ENCODE results near the gene PCDHGB3. TPM values are rescaled to one million over a fixed set of nuclear protein-coding genes. Genes with fewer than 3 reads are reported as not detected.

The PCDHGB3 gene
- total and polyA plus RNA-seq, 5 donors from 2014 or later: 0.20 TPM; not detected in 4

DNA sequence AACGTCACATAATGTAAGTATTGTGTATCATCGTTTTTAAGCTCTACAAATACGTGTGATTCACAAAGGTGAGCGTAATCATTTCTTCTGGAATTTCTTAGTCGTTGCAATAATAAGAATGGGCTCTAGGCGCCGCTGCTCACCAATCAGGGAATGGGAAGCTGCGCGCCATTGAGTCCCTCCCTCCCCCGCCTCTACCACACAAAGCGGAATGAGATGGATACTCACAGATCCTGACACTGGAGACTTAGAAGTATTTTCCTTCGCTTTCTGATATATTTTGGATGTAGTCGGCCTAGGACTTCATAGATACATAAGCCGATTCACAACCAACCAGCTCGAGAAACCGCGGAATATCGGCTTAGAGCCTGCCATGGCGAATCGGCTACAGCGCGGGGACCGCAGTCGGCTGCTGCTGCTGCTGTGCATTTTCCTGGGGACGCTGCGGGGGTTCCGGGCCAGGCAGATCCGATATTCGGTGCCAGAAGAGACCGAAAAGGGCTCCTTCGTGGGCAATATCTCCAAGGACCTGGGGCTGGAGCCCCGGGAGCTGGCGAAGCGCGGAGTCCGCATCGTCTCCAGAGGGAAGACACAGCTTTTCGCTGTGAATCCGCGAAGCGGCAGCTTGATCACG is 50.9 kb downstream of the PCDHGB3 start, which contains the start of gene PCDHGA11:
PCDHGA11 (plus strand) TSS at position 197 of the 634 bp plus-strand sequence; CDS start at position 374, 177 bp downstream.
- DNase-seq (peak in 1 of 3 donors; percentile 55), ATAC-seq (ENCODE audit: low read depth in 2 of 2) (no peak)
- no peaks in the 10 kb centered on the region for H3K36me3 ChIP-seq (ENCODE audit: control insufficient read depth, insufficient read depth, low read length)
- Mint-ChIP-seq H3K27ac (peak within 1 kb of the TSS in 2 of 3 donors; percentile 26 to 58), H3K4me3 (peak within 1 kb of the TSS; percentile 54 to 80 (median 66)), H3K36me3 (peaks cover 13% of the 10 kb centered on the region), H3K27me3 (peaks cover 69% of the 10 kb centered on the region), H3K9me3 (peaks cover 0 to 48% (median 19%) of the 10 kb centered on the region in 7 donors), H3K4me1 (peaks cover 0 to 19% (median 6%) of the 10 kb centered on the region in 4 donors)
- peaks cover 24 to 60% of the 10 kb centered on the region in 2 experiments for H3K9me3 ChIP-seq (ENCODE audit: control insufficient read depth in 2 of 2, low read length in 2 of 2)
- peak within 1 kb of the TSS; percentile 34 for H3K4me3 ChIP-seq (ENCODE audit: low read depth, low read length)
- H3K4me1 ChIP-seq (ENCODE audit: control insufficient read depth, insufficient read depth, low read length, poor library complexity, severe bottlenecking): peaks cover 9% of the 10 kb centered on the region
- H3K27ac ChIP-seq (ENCODE audit: insufficient read depth, low read length, poor library complexity, severe bottlenecking): no peak within 1 kb of the TSS
- peaks cover 55% of the 10 kb centered on the region for H3K27me3 ChIP-seq (ENCODE audit: control insufficient read depth, insufficient read depth, low read length)

DNA sequence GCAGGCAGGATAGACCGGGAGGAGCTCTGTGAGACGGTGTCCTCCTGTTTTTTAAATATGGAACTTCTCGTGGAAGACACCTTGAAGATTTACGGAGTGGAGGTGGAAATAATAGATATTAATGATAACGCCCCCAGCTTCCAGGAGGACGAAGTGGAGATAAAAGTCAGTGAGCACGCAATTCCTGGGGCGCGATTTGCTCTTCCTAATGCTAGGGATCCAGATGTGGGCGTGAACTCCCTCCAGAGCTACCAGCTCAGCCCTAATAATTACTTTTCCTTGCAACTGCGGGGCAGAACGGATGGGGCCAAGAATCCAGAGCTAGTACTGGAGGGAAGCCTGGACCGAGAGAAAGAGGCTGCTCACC is 51.4 kb downstream of the PCDHGB3 start:
- DNase-seq: no peak
- Histone ChIP-seq H3K36me3 (ENCODE audit: control insufficient read depth, insufficient read depth, low read length) (no peaks in the 10 kb centered on the region), H3K27ac (ENCODE audit: insufficient read depth, low read length, poor library complexity, severe bottlenecking) (no peak overlapping the region), H3K4me1 (ENCODE audit: control insufficient read depth, insufficient read depth, low read length, poor library complexity, severe bottlenecking) (peaks cover 9% of the 10 kb centered on the region), H3K9me3 (ENCODE audit: control insufficient read depth in 2 of 2, low read length in 2 of 2) (peaks cover 24 to 56% of the 10 kb centered on the region in 2 experiments), H3K4me3 (ENCODE audit: low read depth, low read length) (no peak overlapping the region), H3K27me3 (ENCODE audit: control insufficient read depth, insufficient read depth, low read length) (peaks cover 53% of the 10 kb centered on the region)
- no peak for ATAC-seq (ENCODE audit: low read depth in 2 of 2)
- H3K27me3 Mint-ChIP-seq: peaks cover 68% of the 10 kb centered on the region
- H3K4me3 Mint-ChIP-seq: peak overlapping the region in 3 of 4 donors; percentile 34 to 80 (median 69)
- peak overlapping the region in 1 of 3 donors; percentile 58 for H3K27ac Mint-ChIP-seq
- peaks cover 0 to 48% (median 19%) of the 10 kb centered on the region in 7 donors for H3K9me3 Mint-ChIP-seq
- H3K36me3 Mint-ChIP-seq: peaks cover 13% of the 10 kb centered on the region
- peaks cover 0 to 19% (median 6%) of the 10 kb centered on the region in 4 donors for H3K4me1 Mint-ChIP-seq

Other genes with a start within 250 kb of the PCDHGB3 start
Only the 30 nearest of the 37 such genes appear.
- gene PCDHB9, start 183.1 kb upstream of the PCDHGB3 start, total RNA-seq: 0.07 TPM
- gene PCDHB9, start 183.1 kb upstream of the PCDHGB3 start, polyA plus RNA-seq: not detected
- gene PCDHB10, start 177.9 kb upstream of the PCDHGB3 start, total RNA-seq: not detected
- not detected for gene PCDHB10, start 177.9 kb upstream of the PCDHGB3 start, polyA plus RNA-seq
- gene PCDHB11, start 170.6 kb upstream of the PCDHGB3 start, total RNA-seq: not detected
- not detected for gene PCDHB11, start 170.6 kb upstream of the PCDHGB3 start, polyA plus RNA-seq
- not detected for gene PCDHB12, start 161.5 kb upstream of the PCDHGB3 start, total RNA-seq
- gene PCDHB12, start 161.5 kb upstream of the PCDHGB3 start, polyA plus RNA-seq: not detected
- not detected for gene PCDHB13, start 156.3 kb upstream of the PCDHGB3 start, total RNA-seq
- under 1 TPM in 1 of 4 donors, not detected in 3; 0.05 TPM for gene PCDHB13, start 156.3 kb upstream of the PCDHGB3 start, polyA plus RNA-seq
- gene PCDHB14, start 146.9 kb upstream of the PCDHGB3 start, total RNA-seq: not detected
- not detected for gene PCDHB14, start 146.9 kb upstream of the PCDHGB3 start, polyA plus RNA-seq
- not detected for gene PCDHB15, start 124.8 kb upstream of the PCDHGB3 start, total RNA-seq
- gene PCDHB15, start 124.8 kb upstream of the PCDHGB3 start, polyA plus RNA-seq: not detected
- 0.74 TPM for gene SLC25A2, start 66.2 kb upstream of the PCDHGB3 start, total RNA-seq
- under 1 TPM in 1 of 4 donors, not detected in 3; 0.12 TPM for gene SLC25A2, start 66.2 kb upstream of the PCDHGB3 start, polyA plus RNA-seq
- 76.6 TPM for gene TAF7, start 49.5 kb upstream of the PCDHGB3 start, total RNA-seq
- gene TAF7, start 49.5 kb upstream of the PCDHGB3 start, polyA plus RNA-seq: 100 to 1,000 TPM; 172 to 235 (median 200) TPM
- 0.10 TPM for gene PCDHGA1, start 39.7 kb upstream of the PCDHGB3 start, total RNA-seq
- under 1 TPM in 1 of 4 donors, not detected in 3; 0.06 TPM for gene PCDHGA1, start 39.7 kb upstream of the PCDHGB3 start, polyA plus RNA-seq
- not detected for gene PCDHGA2, start 31.5 kb upstream of the PCDHGB3 start, total RNA-seq
- not detected for gene PCDHGA2, start 31.5 kb upstream of the PCDHGB3 start, polyA plus RNA-seq
- not detected for gene PCDHGA3, start 26.4 kb upstream of the PCDHGB3 start, total RNA-seq
- not detected for gene PCDHGA3, start 26.4 kb upstream of the PCDHGB3 start, polyA plus RNA-seq
- gene PCDHGB1, start 20.1 kb upstream of the PCDHGB3 start, total RNA-seq: not detected
- not detected for gene PCDHGB1, start 20.1 kb upstream of the PCDHGB3 start, polyA plus RNA-seq
- not detected for gene PCDHGA4, start 15.2 kb upstream of the PCDHGB3 start, total RNA-seq
- gene PCDHGA4, start 15.2 kb upstream of the PCDHGB3 start, polyA plus RNA-seq: not detected
- gene PCDHGB2, start 10.2 kb upstream of the PCDHGB3 start, total RNA-seq: 0.20 TPM
- under 1 TPM in 1 of 4 donors, not detected in 3; 0.54 TPM for gene PCDHGB2, start 10.2 kb upstream of the PCDHGB3 start, polyA plus RNA-seq
- gene PCDHGA5, start 6.1 kb upstream of the PCDHGB3 start, total RNA-seq: not detected
- under 1 TPM in 1 of 4 donors, not detected in 3; 0.08 TPM for gene PCDHGA5, start 6.1 kb upstream of the PCDHGB3 start, polyA plus RNA-seq
- not detected for gene PCDHGA6, start 3.6 kb downstream of the PCDHGB3 start, total RNA-seq
- gene PCDHGA6, start 3.6 kb downstream of the PCDHGB3 start, polyA plus RNA-seq: not detected
- gene PCDHGA7, start 12.5 kb downstream of the PCDHGB3 start, total RNA-seq: not detected
- gene PCDHGA7, start 12.5 kb downstream of the PCDHGB3 start, polyA plus RNA-seq: under 1 TPM in 1 of 4 donors, not detected in 3; 0.09 TPM
- gene PCDHGB4, start 17.5 kb downstream of the PCDHGB3 start, total RNA-seq: not detected
- under 1 TPM in 1 of 4 donors, not detected in 3; 0.22 TPM for gene PCDHGB4, start 17.5 kb downstream of the PCDHGB3 start, polyA plus RNA-seq
- not detected for gene PCDHGA8, start 22.4 kb downstream of the PCDHGB3 start, total RNA-seq
- under 1 TPM in 1 of 4 donors, not detected in 3; 0.10 TPM for gene PCDHGA8, start 22.4 kb downstream of the PCDHGB3 start, polyA plus RNA-seq
- not detected for gene PCDHGB5, start 27.7 kb downstream of the PCDHGB3 start, total RNA-seq
- under 1 TPM in 2 of 4 donors, not detected in 2; 0.17 to 0.27 TPM for gene PCDHGB5, start 27.7 kb downstream of the PCDHGB3 start, polyA plus RNA-seq
- gene PCDHGA9, start 32.5 kb downstream of the PCDHGB3 start, total RNA-seq: not detected
- gene PCDHGA9, start 32.5 kb downstream of the PCDHGB3 start, polyA plus RNA-seq: not detected
- gene PCDHGB6, start 37.8 kb downstream of the PCDHGB3 start, total RNA-seq: not detected
- not detected for gene PCDHGB6, start 37.8 kb downstream of the PCDHGB3 start, polyA plus RNA-seq
- not detected for gene PCDHGA10, start 42.7 kb downstream of the PCDHGB3 start, total RNA-seq
- not detected for gene PCDHGA10, start 42.7 kb downstream of the PCDHGB3 start, polyA plus RNA-seq
- not detected for gene PCDHGB7, start 47.4 kb downstream of the PCDHGB3 start, total RNA-seq
- not detected for gene PCDHGB7, start 47.4 kb downstream of the PCDHGB3 start, polyA plus RNA-seq
- gene PCDHGA11, start 50.8 kb downstream of the PCDHGB3 start, total RNA-seq: not detected
- not detected for gene PCDHGA11, start 50.8 kb downstream of the PCDHGB3 start, polyA plus RNA-seq
- not detected for gene PCDHGA12, start 60.3 kb downstream of the PCDHGB3 start, total RNA-seq
- gene PCDHGA12, start 60.3 kb downstream of the PCDHGB3 start, polyA plus RNA-seq: not detected
- 0.35 TPM for gene PCDHGC3, start 105.7 kb downstream of the PCDHGB3 start, total RNA-seq
- under 1 TPM in 1 of 4 donors, not detected in 3; 0.09 TPM for gene PCDHGC3, start 105.7 kb downstream of the PCDHGB3 start, polyA plus RNA-seq
- gene PCDHGC4, start 114.8 kb downstream of the PCDHGB3 start, total RNA-seq: not detected
- not detected for gene PCDHGC4, start 114.8 kb downstream of the PCDHGB3 start, polyA plus RNA-seq
- gene PCDHGC5, start 118.8 kb downstream of the PCDHGB3 start, total RNA-seq: not detected
- not detected for gene PCDHGC5, start 118.8 kb downstream of the PCDHGB3 start, polyA plus RNA-seq

All from CD4-positive, CD25-positive, alpha-beta regulatory T cell (primary cell).